Stimulated activated CD4-positive, alpha-beta T cell treated with anti-CD3 and anti-CD28 coated beads, Interleukin-1b, Interleukin-23, amount 100 ng/mL, for 48 hours (primary cell): ENCODE results near the gene FRMD6.
A peak's percentile ranks its signal among the peaks of the same experiment; 100 is the strongest.

Source experiments
- DNase-seq: peaks from one replicate; pipeline ENCODE4 v3.0.0-alpha.2; 2020

The FRMD6 gene

DNA sequence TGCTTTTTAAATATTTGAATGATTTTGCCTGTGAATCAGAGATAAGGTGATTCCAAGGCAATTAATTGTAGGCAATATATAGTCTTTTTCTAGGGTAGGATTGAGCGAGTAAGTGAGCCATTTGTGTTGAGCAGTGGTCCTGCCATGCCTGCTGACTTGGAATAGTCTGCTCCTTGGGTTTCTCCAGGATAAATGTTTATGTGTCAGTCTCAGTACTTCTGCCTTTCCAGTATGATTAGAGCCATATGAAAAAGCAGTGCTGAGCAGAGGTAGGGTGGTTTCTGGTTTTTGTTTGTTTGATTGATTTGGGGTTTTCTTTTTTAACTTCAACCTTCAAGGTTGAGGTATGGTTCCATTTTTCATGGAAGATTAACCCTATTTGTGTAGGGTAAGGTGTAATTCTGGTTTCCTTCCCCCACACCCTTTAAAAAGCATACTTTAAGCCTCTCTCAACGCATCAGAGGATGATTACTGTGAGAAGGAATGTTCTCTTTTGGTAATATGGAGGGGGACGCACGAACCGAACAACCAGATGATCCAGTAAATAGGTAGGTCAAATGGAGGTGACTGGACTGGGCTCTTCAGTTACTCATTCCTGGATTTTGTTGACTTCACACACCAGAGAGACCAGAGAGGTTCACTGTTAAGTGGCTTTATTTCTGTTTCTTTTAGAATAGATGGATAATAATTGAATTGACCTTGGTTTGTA, 22.7 kb downstream of the FRMD6 start:
- no peak for DNase-seq

DNA sequence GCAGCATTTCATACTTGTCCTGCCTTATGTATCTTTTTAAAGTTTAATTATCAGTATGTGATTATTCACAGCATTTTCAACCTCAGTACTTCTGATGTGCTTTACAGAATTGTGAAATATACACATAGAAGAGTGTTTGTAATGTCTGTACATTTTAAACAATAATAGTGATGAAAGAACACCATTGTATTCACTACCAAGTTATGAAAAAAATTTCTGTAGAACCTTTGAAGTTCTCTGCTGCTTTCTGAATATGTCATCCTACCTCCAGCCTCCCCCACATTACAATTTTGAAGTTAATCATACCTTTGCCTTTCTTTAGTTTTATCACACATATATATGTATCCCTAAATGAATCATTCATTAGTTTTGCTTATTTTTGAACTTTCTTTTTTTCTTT, 24.8 kb downstream of the FRMD6 start:
- DNase-seq = no peak

DNA sequence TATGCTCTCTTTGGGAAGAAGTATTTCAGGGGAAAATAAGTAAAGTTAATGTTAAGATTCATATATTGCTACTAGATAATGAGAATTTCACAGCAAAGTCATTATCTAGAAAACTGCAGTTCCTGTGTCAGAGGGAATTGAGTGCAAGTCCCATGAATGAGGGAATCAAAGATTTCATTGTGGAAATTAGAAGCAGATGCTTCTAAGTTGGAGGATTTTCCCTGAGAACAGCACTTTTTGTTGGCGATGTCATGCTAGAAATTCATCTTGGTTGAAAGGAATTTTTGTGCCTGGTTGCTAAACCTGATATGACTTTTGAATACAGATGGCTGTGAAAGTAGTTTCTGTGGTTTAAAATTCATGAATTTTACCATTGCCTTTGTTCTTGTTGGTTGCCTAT, 25.6 kb downstream of the FRMD6 start:
- no peak for DNase-seq

DNA sequence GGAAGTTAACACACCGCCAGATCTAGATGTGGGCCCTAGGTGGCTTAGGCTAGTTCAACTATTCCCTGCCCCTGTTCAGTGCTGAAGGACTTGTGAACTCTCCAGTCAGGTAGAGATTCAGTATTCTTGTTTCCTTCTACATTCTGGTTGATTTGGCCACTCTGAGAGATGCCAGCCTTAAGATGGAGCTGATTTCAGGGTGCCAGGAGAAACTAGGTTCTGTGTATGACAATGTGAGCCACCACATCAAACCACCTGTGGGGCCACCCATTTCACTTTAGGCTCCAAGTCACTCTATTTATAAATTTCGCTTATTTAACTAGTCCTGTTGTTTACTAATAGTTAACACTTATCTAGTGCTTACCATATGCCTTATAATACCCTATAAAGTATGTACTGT, 26.0 kb downstream of the FRMD6 start:
- peak; percentile 8 for DNase-seq

DNA sequence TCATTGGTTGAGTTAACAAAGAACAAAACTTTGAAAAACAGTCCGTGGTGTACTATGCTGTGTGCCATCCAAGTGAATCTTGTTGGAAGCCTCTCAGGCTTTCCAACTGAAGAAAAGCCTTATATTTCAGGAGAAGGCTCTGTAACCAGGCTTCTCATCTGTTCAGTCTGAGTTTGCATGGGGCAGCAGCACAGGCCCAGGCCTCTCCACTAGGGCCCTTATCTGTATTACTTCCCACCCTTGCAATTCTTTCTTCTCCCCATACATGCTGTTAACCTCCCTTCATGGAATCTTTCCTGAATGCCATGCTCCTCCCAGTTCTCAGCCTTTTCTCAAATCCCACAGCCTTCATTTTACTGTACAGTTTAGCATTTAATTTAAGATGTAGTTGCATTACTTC, 28.3 kb downstream of the FRMD6 start:
- no peak for DNase-seq

GRCh38 chr14:51681411-51681810, 29.7 kb downstream of the FRMD6 start:
- DNase-seq = no peak

DNA sequence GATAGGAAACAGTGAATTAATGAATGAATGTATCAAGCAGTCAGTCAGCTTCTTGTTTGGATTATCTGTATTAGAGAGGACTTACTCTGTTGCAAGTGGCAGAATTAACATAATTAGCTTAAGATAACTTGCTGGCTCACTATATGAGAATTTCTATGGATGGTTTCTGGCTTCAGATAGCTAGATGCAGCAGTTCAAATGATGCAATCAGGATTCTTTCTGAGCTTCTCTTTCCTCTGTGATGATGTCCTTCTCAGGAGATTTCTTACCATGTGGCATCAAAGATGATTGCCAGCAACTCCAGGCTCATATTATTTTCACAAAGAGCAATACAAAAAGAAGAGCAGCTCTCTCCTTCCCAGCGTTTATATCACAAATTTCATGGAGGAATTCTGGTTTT, 30.7 kb downstream of the FRMD6 start:
- no peak for DNase-seq

- no peak for DNase-seq
These were observed 33.0 kb downstream of the FRMD6 start for GRCh38 chr14:51684760-51685159.

DNA sequence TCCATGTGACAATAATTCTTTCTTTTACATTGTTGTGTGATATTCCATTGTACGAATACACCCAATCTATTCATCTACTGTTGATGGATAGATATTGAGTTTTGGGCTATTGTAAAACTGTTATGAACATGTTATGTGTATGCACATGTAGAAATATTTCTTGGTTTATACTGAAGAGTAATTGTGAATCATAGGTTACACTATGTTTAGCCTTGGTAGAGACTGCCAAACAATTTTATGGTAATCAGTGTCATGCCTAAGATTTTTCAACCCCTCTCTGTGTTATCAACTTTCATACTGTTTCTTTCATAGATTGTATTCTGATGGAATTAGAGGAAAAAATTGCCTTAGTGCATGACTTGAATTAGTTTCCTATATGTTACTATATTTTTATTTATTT, 39.5 kb downstream of the FRMD6 start:
- no peak for DNase-seq

GRCh38 chr14:51692646-51693045, 40.9 kb downstream of the FRMD6 start:
- no peak for DNase-seq

GRCh38 chr14:51697848-51698247, 46.1 kb downstream of the FRMD6 start:
- no peak for DNase-seq

- DNase-seq = no peak
These were observed 50.2 kb downstream of the FRMD6 start for GRCh38 chr14:51701951-51702350.

DNA sequence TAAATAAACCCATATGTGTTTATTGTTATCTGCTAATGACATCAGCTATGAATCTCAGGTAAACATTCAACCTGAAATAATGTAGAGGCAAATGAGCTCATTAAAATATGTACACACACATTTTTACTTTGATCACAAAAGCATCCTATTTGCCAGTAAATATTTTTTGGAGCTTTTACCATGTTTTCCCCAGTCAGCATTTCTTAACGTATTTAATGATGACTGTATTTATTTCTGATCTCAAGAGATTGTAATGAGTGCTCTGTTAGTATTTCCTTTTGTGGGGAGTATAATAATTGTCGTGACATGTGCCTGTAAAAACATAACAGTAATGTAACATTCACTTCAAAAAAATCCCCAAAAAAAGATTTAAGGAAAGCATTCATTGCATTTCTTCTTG, 52.1 kb downstream of the FRMD6 start:
- DNase-seq = no peak

GRCh38 chr14:51704545-51704944, 52.8 kb downstream of the FRMD6 start:
- no peak for DNase-seq

- DNase-seq = no peak
These were observed 55.6 kb downstream of the FRMD6 start for GRCh38 chr14:51707327-51707726.

GRCh38 chr14:51711505-51711904, 59.8 kb downstream of the FRMD6 start:
- no peak for DNase-seq

DNA sequence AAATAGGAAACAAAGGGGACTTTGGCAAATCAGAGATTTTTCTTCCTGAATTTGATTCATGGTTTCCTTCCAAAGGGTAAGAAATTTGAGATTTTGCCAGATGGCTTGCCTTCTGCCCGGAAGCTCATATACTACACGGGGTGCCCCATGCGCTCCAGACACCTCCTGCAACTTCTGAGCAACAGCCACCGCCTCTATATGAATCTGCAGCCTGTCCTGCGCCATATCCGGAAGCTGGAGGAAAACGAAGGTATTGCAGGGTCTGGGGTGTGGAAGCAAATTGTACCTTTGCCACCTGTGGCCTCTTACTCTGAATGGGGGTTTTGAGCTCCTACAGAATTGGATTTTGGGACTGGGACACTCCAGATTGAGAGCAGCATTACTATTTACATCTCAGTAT, 63.5 kb downstream of the FRMD6 start:
- no peak for DNase-seq

GRCh38 chr14:51715742-51716141, 64.0 kb downstream of the FRMD6 start:
- DNase-seq = no peak

- DNase-seq = no peak
These were observed 64.9 kb downstream of the FRMD6 start for GRCh38 chr14:51716610-51717009.

DNA sequence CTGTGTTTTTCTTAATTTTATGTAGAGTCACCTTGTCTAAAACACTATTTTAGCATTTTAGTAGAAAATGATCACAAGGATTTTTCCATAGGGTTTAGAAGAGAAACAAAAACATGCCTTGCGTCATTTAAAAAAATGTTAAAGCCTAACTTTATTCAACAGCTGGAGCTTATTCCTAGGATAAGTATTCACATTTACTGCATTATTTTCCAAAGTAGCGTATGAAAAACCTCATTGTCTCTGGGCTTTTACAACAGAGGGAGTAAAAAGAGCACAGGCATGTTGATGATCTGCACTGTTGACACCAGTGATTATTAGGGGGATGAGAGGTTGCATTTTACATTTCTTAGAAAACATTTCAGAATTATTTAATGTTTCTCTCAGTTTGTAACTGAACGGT, 66.1 kb downstream of the FRMD6 start:
- no peak for DNase-seq

GRCh38 chr14:51719955-51720354, 68.2 kb downstream of the FRMD6 start:
- no peak for DNase-seq

DNA sequence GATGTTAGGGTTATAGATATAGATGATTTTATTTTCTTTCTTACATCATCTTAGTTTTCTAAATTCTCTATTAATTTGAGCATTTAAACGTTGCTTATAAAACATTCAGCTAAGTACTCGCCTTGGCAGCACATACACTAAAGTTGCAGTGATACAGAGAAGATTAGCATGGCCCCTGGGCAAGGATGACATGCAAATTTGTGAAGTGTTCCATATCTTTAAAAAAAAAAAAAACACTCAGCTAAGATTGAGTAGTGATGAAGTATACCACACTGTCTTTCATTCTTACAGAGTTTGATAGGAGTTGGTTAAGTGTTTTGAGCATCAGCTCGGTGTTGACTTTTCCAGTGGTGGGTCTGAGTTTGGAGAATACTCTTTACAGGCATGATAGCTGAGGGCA, 72.3 kb downstream of the FRMD6 start:
- DNase-seq = no peak

DNA sequence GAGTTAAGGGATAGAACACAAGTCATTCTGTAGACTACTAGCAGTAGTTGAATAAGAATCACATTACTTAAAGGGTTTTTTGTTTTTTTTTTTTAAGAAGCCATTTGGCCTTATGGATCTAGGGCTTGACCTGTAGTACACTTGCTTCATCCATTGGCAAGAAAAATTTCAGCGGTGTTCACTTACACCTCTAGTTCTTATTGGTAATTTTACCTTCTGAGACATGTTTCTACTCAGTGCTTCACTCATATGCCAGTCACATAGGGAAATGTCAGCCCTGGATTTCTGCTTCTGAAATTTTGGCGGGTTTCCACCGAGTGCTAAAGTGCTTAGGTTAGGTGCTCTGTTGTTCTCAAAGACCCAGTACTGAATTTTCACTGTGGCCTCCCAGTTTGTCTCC, 72.9 kb downstream of the FRMD6 start:
- DNase-seq = no peak

GRCh38 chr14:51725061-51725460, 73.4 kb downstream of the FRMD6 start:
- DNase-seq = no peak

- no peak for DNase-seq
These were observed 74.6 kb downstream of the FRMD6 start for GRCh38 chr14:51726166-51726899.
